Breast epithelium (tissue), 4 donors: ENCODE measurements around the gene SERHL2. TPM values are rescaled to one million over a fixed set of nuclear protein-coding genes. Genes with fewer than 3 reads are reported as not detected.
"Not testable (repeated sequence)": the region's sequence is repeated elsewhere in the genome, so short reads cannot be mapped to it uniquely, and the experiment has no call there.

ENCODE experiments used
- DNase-seq, 2 donors: peaks; one replicate each; pipeline ENCODE4 v3.0.0-alpha.2; 2019; ENCODE audit warnings: low spot score in 2 of 2
- H3K27ac ChIP-seq, 2 donors: fragments of 200-600 bp; sonication (generic) in 1 of 2; one replicate each; pipeline ENCODE4 v1.5.1; 2016 to 2019; ENCODE audit warnings: mild to moderate bottlenecking in 1 of 2
- H3K27me3 ChIP-seq, 2 donors: fragments of 200-600 bp; sonication (generic) in 1 of 2; one replicate each; pipeline versions ENCODE4 v1.5.1 to v1.6.0; 2017 to 2019; ENCODE audit warnings: control low read depth in 1 of 2, mild to moderate bottlenecking in 1 of 2
- H3K36me3 ChIP-seq: fragments of 200-600 bp; one replicate; pipeline ENCODE4 v1.5.1; 2019
- H3K4me1 ChIP-seq, 2 donors: fragments of 200-600 bp; sonication (generic); one replicate each; pipeline ENCODE4 v1.5.1; 2016 to 2019; ENCODE audit warnings: control low read depth in 1 of 2
- H3K4me3 ChIP-seq, 3 donors: fragments of 200-600 bp; sonication (generic); 1 replicate in 2 of 3; 2 replicates in 1 of 3; pipeline ENCODE4 v1.5.1; 2016 to 2019; ENCODE audit warnings: mild to moderate bottlenecking in 3 of 3, moderate library complexity in 2 of 3
- H3K9me3 ChIP-seq, 2 donors: fragments of 200-600 bp; sonication (generic) in 1 of 2; one replicate each; pipeline ENCODE4 v1.5.1; 2016 to 2019; ENCODE audit warnings: control low read depth in 1 of 2
- CTCF ChIP-seq, 3 donors: fragments of 450-650 bp; IDR thresholded peaks; one replicate each; pipeline ENCODE4 v1.5.1; 2016 to 2017; ENCODE audit warnings: antibody characterized with exemption in 3 of 3, mild to moderate bottlenecking in 3 of 3, moderate library complexity in 3 of 3
- POLR2A ChIP-seq: fragments of 450-650 bp; IDR thresholded peaks from one replicate; pipeline ENCODE4 v1.6.1; 2016; ENCODE audit warnings: antibody characterized with exemption, mild to moderate bottlenecking, moderate library complexity
- POLR2AphosphoS5 ChIP-seq, 3 donors: sonication (generic); formaldehyde crosslinking; IDR thresholded peaks; one replicate each; pipeline ENCODE4 v1.6.1; 2017; ENCODE audit warnings: antibody characterized with exemption in 3 of 3
- intact Hi-C: fragments of 100-400 bp; cut with DNase I; formaldehyde crosslinking; loops from one replicate; pipeline ENCODE4 v1.15.1; 2023; ENCODE audit warnings: low total_unique reads
- total RNA-seq, 3 donors: library from RNA; depleted of rRNA; stranded (reverse); fragments of >200 nt; gene quantifications; one replicate each; pipeline ENCODE4 v1.1.0, GENCODE V29; 2016

The SERHL2 gene
- total RNA-seq, 3 donors from 2014 or later: 1.3 to 64.2 (median 16.7) TPM

- DNase-seq: no peak
- Histone ChIP-seq H3K27me3 (no peaks in the 10 kb centered on the region), H3K36me3 (no peaks in the 10 kb centered on the region), H3K4me1 (no peaks in the 10 kb centered on the region), H3K27ac (peak overlapping the region; percentile 79 to 92), H3K9me3 (no peaks in the 10 kb centered on the region), H3K4me3 (no peak overlapping the region)
- TF ChIP-seq CTCF (IDR thresholded peaks at IDR 0.05) (no peak), POLR2A (no peak), POLR2AphosphoS5 (IDR thresholded peaks at IDR 0.05) (no peak)
- intact Hi-C loops: no loop called here
Observed at GRCh38 chr22:42536166-42536565, 17.6 kb upstream of the SERHL2 start.

- H3K4me3 ChIP-seq, intact Hi-C loops, H3K36me3 ChIP-seq, H3K27me3 ChIP-seq, H3K9me3 ChIP-seq, H3K4me1 ChIP-seq, DNase-seq: not testable (repeated sequence)
- peak overlapping the region; percentile 79 to 92 for H3K27ac ChIP-seq
Observed at GRCh38 chr22:42536634-42537033, 17.1 kb upstream of the SERHL2 start.

GRCh38 chr22:42537199-42537831 is 16.4 kb upstream of the SERHL2 start:
- DNase-seq: peak in 1 of 2 donors; percentile 35
- H3K4me3 ChIP-seq, H3K4me1 ChIP-seq, H3K36me3 ChIP-seq, intact Hi-C loops, H3K9me3 ChIP-seq, H3K27me3 ChIP-seq: not testable (repeated sequence)
- peak overlapping the region; percentile 79 to 92 for H3K27ac ChIP-seq

GRCh38 chr22:42539236-42539771 is 14.5 kb upstream of the SERHL2 start:
- peak overlapping the region; percentile 79 to 92 for H3K27ac ChIP-seq
- intact Hi-C loops, H3K4me3 ChIP-seq, H3K27me3 ChIP-seq, H3K9me3 ChIP-seq, H3K36me3 ChIP-seq, H3K4me1 ChIP-seq, DNase-seq: not testable (repeated sequence)

- TF ChIP-seq POLR2A (no peak), POLR2AphosphoS5 (IDR thresholded peaks at IDR 0.05) (no peak), CTCF (IDR thresholded peaks at IDR 0.05) (no peak)
- intact Hi-C loops: no loop called here
Observed at GRCh38 chr22:42544686-42545085, 9.1 kb upstream of the SERHL2 start.

GRCh38 chr22:42547562-42547961 is 6.2 kb upstream of the SERHL2 start:
- Histone ChIP-seq H3K27ac (no peak overlapping the region), H3K4me1 (no peaks in the 10 kb centered on the region), H3K36me3 (no peaks in the 10 kb centered on the region), H3K4me3 (no peak overlapping the region), H3K9me3 (peaks cover 0 to 5% of the 10 kb centered on the region in 2 donors), H3K27me3 (no peaks in the 10 kb centered on the region)
- DNase-seq: no peak
- intact Hi-C loops: no loop called here
- TF ChIP-seq POLR2AphosphoS5 (IDR thresholded peaks at IDR 0.05) (no peak), POLR2A (no peak), CTCF (IDR thresholded peaks at IDR 0.05) (no peak)

More at GRCh38 chr22:42544686-42545085, 9.1 kb upstream of the SERHL2 start:
- H3K4me1 ChIP-seq: no peaks in the 10 kb centered on the region
- H3K4me3 ChIP-seq: no peak overlapping the region
- DNase-seq: no peak
- no peaks in the 10 kb centered on the region for H3K9me3 ChIP-seq
- H3K36me3 ChIP-seq: no peaks in the 10 kb centered on the region
- H3K27me3 ChIP-seq: no peaks in the 10 kb centered on the region
- H3K27ac ChIP-seq: no peak overlapping the region

- H3K9me3 ChIP-seq, H3K4me3 ChIP-seq, H3K27me3 ChIP-seq, H3K27ac ChIP-seq, H3K36me3 ChIP-seq, intact Hi-C loops, DNase-seq, H3K4me1 ChIP-seq: not testable (repeated sequence)
Observed at GRCh38 chr22:42548126-42548525, 5.6 kb upstream of the SERHL2 start.
